PC-3 (cell line): ENCODE measurements around the gene FGD4. TPM values are rescaled to one million over a fixed set of nuclear protein-coding genes. Genes with fewer than 3 reads are reported as not detected.

ENCODE experiments used
- ATAC-seq: fragments of 200-7000 bp; cut with Tn5 transposase; 2 replicates; pipeline ENCODE4 v1.9.1; 2020; ENCODE audit warnings: mild to moderate bottlenecking, moderate library complexity
- BruUV-seq: library from RNA; stranded (reverse); fragments of 400-500 nt; replicated peaks from 2 replicates; lab custom pipeline; 2021; lab: Mats Ljungman, UMichigan
- CTCF ChIA-PET: fragments of 300-600 bp; sonication (Branson Sonifier 250); formaldehyde crosslinking; loops from one replicate; lab custom pipeline; 2022; ENCODE audit warnings: antibody characterized with exemption; lab: Charles Lee
- POLR2A ChIA-PET: fragments of 300-600 bp; sonication (Branson Sonifier 250); formaldehyde crosslinking; loops from one replicate; lab custom pipeline; 2022; ENCODE audit warnings: antibody characterized with exemption; ENCODE audit not compliant: unreplicated experiment; lab: Charles Lee
- DNase-seq: peaks from one replicate; pipeline ENCODE4 v3.0.0-alpha.2; 2015
- H2AFZ ChIP-seq: fragments of 300-600 bp; sonication (generic); 2 replicates; pipeline ENCODE4 v1.6.0; 2016; ENCODE audit warnings: antibody characterized with exemption, low read length
- H3F3A ChIP-seq: fragments of 300-600 bp; sonication (generic); one replicate; pipeline ENCODE4 v1.6.0; 2017; ENCODE audit warnings: antibody characterized with exemption, low read length, control low read depth, mild to moderate bottlenecking; ENCODE audit not compliant: unreplicated experiment
- H3K27ac ChIP-seq: fragments of 300-600 bp; sonication (generic); 2 replicates; pipeline ENCODE4 v1.5.1; 2016; ENCODE audit warnings: mild to moderate bottlenecking, low read length
- H3K27me3 ChIP-seq: fragments of 300-600 bp; sonication (generic); 2 replicates; pipeline ENCODE4 v1.6.1; 2016; ENCODE audit warnings: low read length, mixed read lengths
- H3K36me3 ChIP-seq: fragments of 300-600 bp; sonication (generic); 2 replicates; pipeline ENCODE4 v1.6.1; 2016; ENCODE audit warnings: low read depth, mixed run types, low read length, mixed read lengths
- H3K4me1 ChIP-seq: fragments of 300-600 bp; sonication (generic); 2 replicates; pipeline ENCODE4 v1.5.1; 2016; ENCODE audit warnings: low read length; ENCODE audit not compliant: insufficient read depth
- H3K4me2 ChIP-seq: fragments of 300-600 bp; sonication (generic); 2 replicates; pipeline ENCODE4 v1.6.0; 2016; ENCODE audit warnings: low read length
- H3K4me3 ChIP-seq: fragments of 300-600 bp; sonication (generic); 2 replicates; pipeline ENCODE4 v1.5.1; 2016; ENCODE audit warnings: mild to moderate bottlenecking, low read length, mixed read lengths
- H3K79me2 ChIP-seq: fragments of 300-600 bp; sonication (generic); 2 replicates; pipeline ENCODE4 v1.6.1; 2017; ENCODE audit warnings: low read length, mixed read lengths
- H3K9ac ChIP-seq: fragments of 300-600 bp; sonication (generic); 2 replicates; pipeline ENCODE4 v1.6.0; 2016; ENCODE audit warnings: mild to moderate bottlenecking, low read length
- H3K9me2 ChIP-seq: fragments of 300-600 bp; sonication (generic); replicated peaks from 2 replicates; pipeline ENCODE4 v1.6.1; 2016; ENCODE audit warnings: mixed run types, low read length, mixed read lengths
- H3K9me3 ChIP-seq: fragments of 300-600 bp; sonication (generic); 2 replicates; pipeline ENCODE4 v1.6.1; 2016; ENCODE audit warnings: low read length, mixed read lengths
- H4K20me1 ChIP-seq: fragments of 300-600 bp; sonication (generic); 2 replicates; pipeline ENCODE4 v1.6.1; 2016; ENCODE audit warnings: low read length, mixed read lengths
- CTCF ChIP-seq: fragments of 300-600 bp; sonication (generic); conservative IDR thresholded peaks from 2 replicates; pipeline ENCODE4 v1.5.1; 2017; ENCODE audit warnings: antibody characterized with exemption, low read depth, mild to moderate bottlenecking, low read length
- EZH2 ChIP-seq: fragments of 300-600 bp; sonication (generic); IDR thresholded peaks from one replicate; pipeline ENCODE4 v1.6.1; 2017; ENCODE audit warnings: antibody characterized with exemption, mild to moderate bottlenecking, low read length; ENCODE audit not compliant: unreplicated experiment
- EZH2phosphoT487 ChIP-seq: fragments of 300-600 bp; sonication (generic); IDR thresholded peaks from 2 replicates; pipeline ENCODE4 v1.6.1; 2018; ENCODE audit warnings: mild to moderate bottlenecking, antibody characterized with exemption, low read length, borderline replicate concordance
- intact Hi-C: fragments of 100-400 bp; cut with micrococcal nuclease; formaldehyde crosslinking; loops from 2 replicates; pipeline ENCODE4 v1.9.0; 2023
- total RNA-seq: library from RNA; depleted of rRNA; stranded (reverse); fragments of >200 nt; gene quantifications from 2 replicates; pipeline ENCODE4 v1.2.3, GENCODE V29; 2014

The FGD4 gene
- total RNA-seq, 1 experiment from 2014 or later: 3.9 TPM

- no peak overlapping the region for H3K4me2 ChIP-seq
- ChIA-PET POLR2A (no interaction called here), CTCF (no interaction called here)
- H3K27ac ChIP-seq: no peak overlapping the region
- no peaks in the 10 kb centered on the region for H3K9me2 ChIP-seq
- no peak overlapping the region for H3K9ac ChIP-seq
- no peak overlapping the region for H2AFZ ChIP-seq
- ATAC-seq (no peak), DNase-seq (no peak)
- peaks cover 20% of the 10 kb centered on the region for H4K20me1 ChIP-seq
- no peak overlapping the region for H3K4me3 ChIP-seq
- peaks cover 95% of the 10 kb centered on the region for H3K79me2 ChIP-seq
- no peaks in the 10 kb centered on the region for H3K36me3 ChIP-seq
- no peaks in the 10 kb centered on the region for H3K9me3 ChIP-seq
- no peak for TF ChIP-seq CTCF
- no peak for TF ChIP-seq EZH2
- TF ChIP-seq EZH2phosphoT487: no peak
- intact Hi-C loops: no loop called here
- no peaks in the 10 kb centered on the region for H3K27me3 ChIP-seq
- no peaks in the 10 kb centered on the region for H3F3A ChIP-seq
- no peaks in the 10 kb centered on the region for H3K4me1 ChIP-seq
- no TSS peak for BruUV-seq
These were observed 287.0 kb downstream of the FGD4 start for GRCh38 chr12:32686340-32686739.

- H3F3A ChIP-seq: no peaks in the 10 kb centered on the region
- BruUV-seq: no TSS peak
- no peaks in the 10 kb centered on the region for H3K9me3 ChIP-seq
- H4K20me1 ChIP-seq: peaks cover 13% of the 10 kb centered on the region
- intact Hi-C loops: no loop called here
- TF ChIP-seq EZH2phosphoT487 (no peak), EZH2 (no peak), CTCF (no peak)
- CTCF ChIA-PET: no interaction called here
- no peaks in the 10 kb centered on the region for H3K36me3 ChIP-seq
- no peak overlapping the region for H3K27ac ChIP-seq
- H3K79me2 ChIP-seq: peaks cover 95% of the 10 kb centered on the region
- no peak overlapping the region for H3K4me2 ChIP-seq
- H3K27me3 ChIP-seq: no peaks in the 10 kb centered on the region
- DNase-seq (no peak), ATAC-seq (no peak)
- no peak overlapping the region for H2AFZ ChIP-seq
- no peaks in the 10 kb centered on the region for H3K4me1 ChIP-seq
- no peak overlapping the region for H3K4me3 ChIP-seq
- H3K9ac ChIP-seq: no peak overlapping the region
- no peaks in the 10 kb centered on the region for H3K9me2 ChIP-seq
- POLR2A ChIA-PET: no interaction called here
These were observed 289.4 kb downstream of the FGD4 start for GRCh38 chr12:32688786-32689185.

- TF ChIP-seq CTCF: no peak
- TF ChIP-seq EZH2phosphoT487: no peak
- TF ChIP-seq EZH2: no peak
- ChIA-PET POLR2A (no interaction called here), CTCF (no interaction called here)
- Histone ChIP-seq H4K20me1 (peaks cover 13% of the 10 kb centered on the region), H3F3A (no peaks in the 10 kb centered on the region), H3K27me3 (no peaks in the 10 kb centered on the region), H3K9me2 (no peaks in the 10 kb centered on the region), H3K4me3 (no peak overlapping the region), H3K27ac (no peak overlapping the region), H3K9me3 (no peaks in the 10 kb centered on the region), H2AFZ (no peak overlapping the region), H3K79me2 (peaks cover 95% of the 10 kb centered on the region), H3K4me2 (no peak overlapping the region), H3K9ac (no peak overlapping the region), H3K4me1 (no peaks in the 10 kb centered on the region), H3K36me3 (no peaks in the 10 kb centered on the region)
- ATAC-seq (no peak), DNase-seq (no peak)
- intact Hi-C loops: no loop called here
- no TSS peak for BruUV-seq
These were observed 291.6 kb downstream of the FGD4 start for GRCh38 chr12:32690927-32691326.
